HG02852 (cell line): Measurements from ENCODE around the gene RSBN1.

ENCODE experiments used
- ATAC-seq: cut with Tn5 transposase; IDR thresholded peaks from one replicate; pipeline ENCODE4 v1.9.1; 2021; ENCODE audit warnings: mild to moderate bottlenecking, moderate library complexity; ENCODE audit not compliant: unreplicated experiment

Gene RSBN1

DNA sequence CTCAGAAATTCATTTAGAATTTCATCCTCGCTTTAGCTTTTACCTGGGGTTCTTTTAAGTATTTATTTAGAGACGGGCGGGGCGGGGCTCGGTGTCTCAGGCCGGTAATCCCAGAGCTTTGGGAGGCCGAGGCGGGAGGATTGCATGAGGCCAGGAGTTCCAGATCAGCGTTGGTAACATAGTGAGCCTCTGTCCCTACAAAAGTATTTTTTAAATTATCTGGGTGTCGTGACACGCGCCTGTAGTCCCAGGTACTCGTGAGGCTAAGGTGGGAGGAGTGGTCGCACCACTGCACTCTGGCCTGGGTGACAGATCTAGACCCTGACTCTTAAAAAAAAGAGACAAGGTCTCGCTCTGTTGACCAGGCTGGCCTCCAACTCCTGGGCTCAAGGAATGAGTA, 942 bp upstream of the RSBN1 start:
- ATAC-seq, result no peak

DNA sequence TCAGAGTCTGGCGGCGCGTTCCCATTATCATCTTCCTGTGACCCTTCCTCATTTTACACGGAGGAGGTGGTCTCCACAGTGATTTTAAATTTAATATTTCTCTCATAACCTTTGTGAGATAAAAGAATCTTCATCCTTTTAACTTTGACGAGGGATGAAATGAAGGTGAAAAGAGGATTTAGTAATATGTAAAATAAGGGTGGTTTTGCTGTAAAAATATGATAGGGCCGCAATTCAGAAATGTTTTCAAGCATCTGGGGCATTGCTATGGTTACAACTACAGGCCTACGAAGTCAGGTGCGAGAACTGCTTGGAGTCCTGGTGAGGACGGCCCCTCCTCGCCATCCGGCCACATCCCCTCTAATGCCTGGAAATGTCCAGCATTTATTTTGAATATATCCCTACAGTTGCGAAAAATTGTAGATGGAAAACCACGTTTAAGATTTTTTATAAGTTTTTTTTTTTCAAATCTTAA, 422 bp upstream of the RSBN1 start:
- no peak for ATAC-seq

DNA sequence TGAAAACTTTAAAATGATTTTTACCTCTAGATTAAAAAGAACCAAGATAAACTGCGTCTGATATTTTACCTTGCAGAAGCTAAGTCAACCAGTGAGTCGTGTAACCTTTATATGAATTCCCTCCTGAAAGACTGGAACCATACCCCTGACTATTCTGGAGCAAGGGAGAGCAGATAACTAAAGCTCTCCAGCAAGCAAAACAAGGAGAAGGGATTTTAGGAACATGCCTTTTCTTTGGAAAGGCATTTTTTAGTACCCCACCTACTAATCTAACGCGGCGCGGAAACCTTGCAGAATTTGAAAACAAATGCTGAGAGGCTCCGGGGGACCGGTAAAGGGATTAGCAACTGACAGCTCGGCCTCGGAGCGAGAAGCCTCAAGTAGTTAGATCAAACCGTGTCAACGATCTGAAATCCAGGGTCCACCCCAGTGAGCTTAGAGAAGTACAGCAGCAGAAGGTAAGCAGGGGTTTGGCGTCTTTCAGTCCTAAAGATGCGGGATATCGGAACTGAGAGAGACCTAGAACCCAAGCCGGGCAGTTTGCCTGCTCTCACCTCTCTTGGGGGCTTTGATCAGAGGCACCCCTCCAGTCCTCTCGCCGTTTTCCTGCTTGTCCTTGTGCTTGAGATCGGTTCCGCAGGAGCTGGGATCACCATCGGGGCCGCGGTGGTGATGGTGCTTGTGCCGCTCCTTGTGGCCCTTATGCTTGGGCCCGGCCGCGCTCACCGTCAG, 954 bp downstream of the RSBN1 start:
- peak; percentile 27 for ATAC-seq

GRCh38 chr1:113809670-113810602, 2.3 kb downstream of the RSBN1 start:
- ATAC-seq, result no peak

DNA sequence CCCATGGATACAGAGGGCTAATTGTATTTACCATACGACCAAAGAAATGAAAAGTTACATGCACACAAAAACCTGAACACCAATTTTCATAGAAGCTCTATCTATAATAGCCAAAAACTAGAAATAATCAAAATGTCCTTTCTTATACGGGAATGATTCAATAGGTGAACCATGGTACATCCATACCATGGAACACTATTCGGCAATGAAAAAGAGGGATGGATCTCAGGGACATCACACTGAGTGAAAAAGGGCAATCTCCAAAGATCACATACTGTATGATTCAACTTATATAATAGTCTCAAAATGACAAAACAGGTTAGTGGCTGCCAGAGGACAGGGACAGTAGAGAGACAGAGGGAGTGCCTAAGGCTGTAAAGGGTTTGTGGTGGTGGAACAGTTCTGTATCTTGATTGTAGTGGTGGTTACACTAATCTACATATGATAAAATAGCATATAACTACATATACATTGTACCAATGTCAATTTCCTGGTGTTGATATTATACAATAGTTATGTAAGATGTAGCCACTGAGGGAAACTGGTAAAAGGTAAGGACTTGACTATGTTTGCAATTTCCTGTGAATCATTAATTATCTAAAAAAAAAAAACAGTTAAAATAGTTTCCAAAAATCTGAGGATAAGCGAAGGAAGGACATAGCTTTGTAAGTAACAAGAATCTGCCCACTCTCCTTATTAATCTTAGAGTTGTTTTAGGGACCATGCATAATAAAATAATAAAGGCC, 3.7 kb downstream of the RSBN1 start:
- ATAC-seq, result no peak

DNA sequence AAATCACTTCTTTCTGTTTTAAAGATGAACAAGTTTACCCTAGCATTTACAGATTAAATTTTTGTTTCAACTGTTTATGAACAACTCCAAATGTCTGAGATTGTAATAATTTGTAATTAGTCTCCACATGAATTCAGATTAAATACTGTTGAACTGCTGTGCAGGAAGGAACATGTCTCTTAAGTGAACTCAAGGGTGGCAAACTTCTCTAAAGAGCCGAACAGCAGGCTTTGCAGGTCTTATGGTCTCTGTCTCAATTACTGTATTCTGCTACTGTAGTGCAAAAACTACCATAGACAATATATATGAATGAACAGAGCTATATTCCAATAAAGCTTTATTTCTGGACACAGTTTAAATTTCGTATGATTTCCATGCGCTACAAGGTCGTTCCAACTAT, 6.6 kb downstream of the RSBN1 start:
- ATAC-seq, result no peak

DNA sequence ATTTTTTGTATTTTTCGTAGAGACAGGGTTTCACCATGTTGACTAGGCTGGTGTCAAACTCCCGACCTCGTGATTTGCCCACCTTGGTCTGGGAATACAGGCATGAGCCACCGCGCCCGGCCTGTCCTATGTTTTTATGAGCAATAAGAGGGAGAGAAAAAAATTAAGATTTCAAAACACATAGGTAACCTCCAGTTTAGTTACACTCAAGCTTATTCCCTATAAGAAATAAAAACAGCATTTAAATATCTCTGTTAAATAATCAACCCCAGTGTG, 7.1 kb downstream of the RSBN1 start:
- ATAC-seq, result no peak

GRCh38 chr1:113804421-113805255, 7.6 kb downstream of the RSBN1 start:
- ATAC-seq, result no peak

DNA sequence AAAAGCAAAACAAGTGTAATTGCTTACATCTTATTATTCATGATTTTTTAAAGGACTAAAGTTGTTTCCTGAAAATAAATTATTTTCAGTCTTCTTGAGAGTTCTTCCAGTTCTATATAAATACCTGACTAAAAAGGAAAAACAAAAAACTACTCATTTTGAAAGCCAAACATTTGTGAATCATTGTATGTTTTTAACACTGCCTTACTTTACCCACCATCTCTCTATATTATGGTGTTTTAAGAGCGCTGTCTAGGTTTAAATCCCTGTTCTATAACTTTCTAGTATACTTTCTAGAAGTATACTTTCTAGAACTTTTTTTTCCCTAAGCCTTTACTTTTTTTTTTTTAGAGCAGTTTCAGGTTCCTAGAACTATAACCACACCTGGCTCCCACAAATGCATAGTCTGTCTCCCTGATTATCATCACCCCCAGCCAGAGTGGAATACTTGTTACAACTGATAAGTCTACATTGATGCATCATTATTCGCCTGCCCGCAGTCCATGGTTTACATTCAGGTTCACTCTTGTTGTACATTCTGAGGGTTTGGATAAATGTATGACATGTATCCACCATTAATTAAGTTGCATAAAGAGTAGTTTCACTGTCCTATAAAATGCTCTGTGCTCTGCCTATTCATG, 9.8 kb downstream of the RSBN1 start:
- no peak for ATAC-seq

- no peak for ATAC-seq
These were observed 11.8 kb downstream of the RSBN1 start for GRCh38 chr1:113800487-113800886.

DNA sequence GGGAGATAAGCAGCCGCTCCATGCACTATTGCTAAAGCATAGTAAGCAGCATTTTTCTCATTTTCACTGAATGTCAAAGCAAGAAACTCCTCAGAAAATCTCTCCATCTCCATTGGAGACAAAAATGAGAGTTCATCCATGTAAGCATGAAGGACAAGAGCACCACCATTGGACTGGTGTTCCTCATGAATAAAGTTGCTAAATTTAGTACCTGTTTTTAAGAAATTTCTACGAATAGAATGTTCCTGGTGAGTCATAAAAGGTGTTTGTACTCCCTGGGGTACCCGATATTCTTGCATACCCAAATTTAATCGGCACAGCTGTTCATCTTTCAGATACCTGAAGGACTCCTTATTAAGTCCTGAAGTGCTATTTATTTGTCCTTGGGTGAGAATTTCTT, 14.8 kb downstream of the RSBN1 start:
- no peak for ATAC-seq

DNA sequence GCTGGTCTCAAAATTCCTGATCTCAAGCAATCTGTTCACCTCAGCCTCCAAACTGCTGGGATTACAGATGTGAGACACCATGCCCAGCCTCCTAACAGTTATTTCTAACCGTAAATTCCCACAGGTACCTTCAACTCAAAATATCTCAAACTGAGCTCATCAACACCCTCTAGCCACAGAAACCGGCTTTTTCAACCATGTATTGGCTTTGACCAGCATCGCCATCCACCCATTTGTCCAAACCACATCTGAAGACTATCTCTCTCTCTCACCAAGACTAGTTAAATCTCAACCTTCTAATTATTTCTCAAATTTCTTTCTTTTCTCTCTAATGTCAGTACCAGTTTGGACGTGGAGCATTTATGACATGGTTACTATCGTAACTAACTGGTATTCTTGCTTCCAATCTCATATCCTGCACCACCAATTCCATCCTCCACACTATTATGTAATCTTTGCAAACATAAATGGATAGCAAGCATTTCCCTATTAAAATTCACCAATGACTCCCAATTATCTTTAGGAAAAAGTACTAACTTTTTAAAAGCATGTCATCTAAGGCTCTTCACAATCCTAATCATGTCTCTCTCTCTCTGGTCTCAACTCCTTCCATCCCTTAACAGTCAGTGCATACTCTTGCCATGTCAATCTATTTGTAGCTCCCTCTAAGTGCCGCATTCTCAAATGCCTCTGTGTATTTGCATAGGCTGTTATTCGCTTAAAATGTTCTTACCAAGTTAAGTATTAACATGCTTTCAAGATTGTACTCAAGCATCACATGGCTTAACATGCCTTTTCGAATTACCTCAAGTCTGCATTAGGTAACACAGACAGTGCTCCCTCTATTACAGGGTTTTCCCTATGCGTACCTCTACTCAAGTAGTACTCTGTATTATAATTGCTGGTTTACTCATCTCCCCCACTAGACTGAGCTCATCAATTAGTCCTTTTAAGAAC, 18.1 kb downstream of the RSBN1 start:
- no peak for ATAC-seq

DNA sequence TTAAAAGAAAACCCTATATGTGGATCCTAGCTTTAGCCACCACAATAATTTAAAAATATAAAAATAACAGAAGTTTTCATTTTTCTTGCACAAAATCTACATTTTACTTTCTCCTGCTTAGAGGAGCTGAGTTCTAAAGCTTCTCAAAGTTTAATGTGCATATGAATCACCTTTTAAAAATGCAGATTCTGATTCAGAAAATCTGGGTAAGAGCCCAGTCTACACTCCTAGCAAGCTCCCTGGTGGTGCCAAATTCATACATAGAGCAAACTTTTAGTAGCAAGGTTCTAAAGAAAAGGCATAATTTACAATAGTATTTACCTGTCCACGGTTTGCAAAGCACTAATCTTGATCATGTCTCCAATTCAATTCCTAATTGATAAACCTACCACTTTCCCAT, 19.3 kb downstream of the RSBN1 start:
- no peak for ATAC-seq

GRCh38 chr1:113792471-113792870, 19.8 kb downstream of the RSBN1 start:
- no peak for ATAC-seq

GRCh38 chr1:113788802-113789201, 23.5 kb downstream of the RSBN1 start:
- no peak for ATAC-seq

- ATAC-seq, result no peak
These were observed 24.6 kb downstream of the RSBN1 start for GRCh38 chr1:113787663-113788062.

- ATAC-seq, result no peak
These were observed 26.2 kb downstream of the RSBN1 start for GRCh38 chr1:113786069-113786468.

- ATAC-seq, result peak; percentile 74
These were observed 28.0 kb downstream of the RSBN1 start for GRCh38 chr1:113784104-113784779.
